HG03558 (cell line): ENCODE measurements around the gene DUSP6.

Source experiments
- ATAC-seq: cut with Tn5 transposase; IDR thresholded peaks from one replicate; pipeline ENCODE4 v1.9.1; 2021; ENCODE audit warnings: moderate number of reproducible peaks; ENCODE audit not compliant: unreplicated experiment; ENCODE audit errors: extremely low read depth

Gene DUSP6

GRCh38 chr12:89334548-89335169, 17.6 kb downstream of the DUSP6 start:
- ATAC-seq: no peak

DNA sequence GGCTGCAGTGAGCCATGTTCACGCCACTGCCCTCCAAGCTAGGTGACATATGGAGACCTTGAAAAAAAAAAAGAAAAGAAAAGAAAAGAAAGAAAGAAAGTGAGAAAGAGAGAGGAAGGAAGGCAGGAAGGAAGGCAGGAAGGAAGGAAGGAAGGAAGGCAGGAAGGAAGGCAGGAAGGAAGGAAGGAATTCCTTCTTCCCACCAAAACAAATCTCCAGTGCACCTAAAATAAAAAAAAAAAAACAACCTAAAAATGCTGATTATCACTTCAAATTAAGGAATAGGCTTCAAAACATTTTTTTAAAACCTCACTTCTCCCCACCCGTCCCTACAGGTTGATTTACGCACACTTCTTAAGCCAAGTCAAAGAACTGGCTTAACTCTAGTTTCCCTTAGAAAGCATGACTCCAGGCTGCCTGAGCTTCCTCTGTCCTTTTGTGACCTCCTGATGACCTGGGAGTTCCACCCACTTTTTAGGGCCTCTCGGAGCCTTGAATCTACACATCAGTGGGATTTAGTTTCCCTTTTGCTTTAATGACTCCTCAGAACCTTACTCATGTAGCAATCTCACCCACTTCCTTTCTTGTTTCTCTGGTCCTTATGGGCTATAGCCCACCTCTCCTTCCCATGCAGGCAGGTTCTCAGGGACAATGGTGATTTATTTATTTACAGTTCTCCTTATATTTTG, 18.6 kb downstream of the DUSP6 start:
- no peak for ATAC-seq

GRCh38 chr12:89328151-89329030, 23.9 kb downstream of the DUSP6 start:
- ATAC-seq: no peak

DNA sequence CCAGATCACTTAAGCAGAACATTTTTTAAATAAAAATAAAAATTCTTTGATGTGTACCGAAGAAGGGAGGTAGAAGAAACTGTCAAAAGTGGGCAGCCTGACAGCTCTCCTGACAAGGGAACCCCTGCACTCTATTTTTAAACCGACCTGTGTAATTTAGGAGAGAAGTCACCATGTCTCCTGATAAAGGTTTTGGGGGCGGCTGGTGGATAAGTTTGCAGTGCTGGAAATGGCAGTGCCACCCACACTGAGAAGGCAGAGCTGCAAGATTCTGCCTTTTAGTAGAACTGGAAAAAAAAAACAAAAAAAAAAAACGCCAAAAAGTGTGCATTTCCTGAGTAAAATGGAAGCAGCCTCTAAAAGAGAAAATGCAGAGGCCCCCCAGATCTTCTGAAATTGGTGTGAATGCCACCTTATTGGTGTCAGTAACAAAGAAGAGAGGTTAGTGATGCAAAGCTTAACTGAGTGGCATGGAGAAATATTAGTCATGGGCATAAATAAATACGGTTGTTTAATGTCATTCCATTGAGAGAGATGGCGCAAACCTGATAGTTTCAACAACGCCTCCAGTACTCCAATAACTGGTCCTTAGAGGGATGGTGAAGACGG, 24.7 kb downstream of the DUSP6 start:
- ATAC-seq: no peak

DNA sequence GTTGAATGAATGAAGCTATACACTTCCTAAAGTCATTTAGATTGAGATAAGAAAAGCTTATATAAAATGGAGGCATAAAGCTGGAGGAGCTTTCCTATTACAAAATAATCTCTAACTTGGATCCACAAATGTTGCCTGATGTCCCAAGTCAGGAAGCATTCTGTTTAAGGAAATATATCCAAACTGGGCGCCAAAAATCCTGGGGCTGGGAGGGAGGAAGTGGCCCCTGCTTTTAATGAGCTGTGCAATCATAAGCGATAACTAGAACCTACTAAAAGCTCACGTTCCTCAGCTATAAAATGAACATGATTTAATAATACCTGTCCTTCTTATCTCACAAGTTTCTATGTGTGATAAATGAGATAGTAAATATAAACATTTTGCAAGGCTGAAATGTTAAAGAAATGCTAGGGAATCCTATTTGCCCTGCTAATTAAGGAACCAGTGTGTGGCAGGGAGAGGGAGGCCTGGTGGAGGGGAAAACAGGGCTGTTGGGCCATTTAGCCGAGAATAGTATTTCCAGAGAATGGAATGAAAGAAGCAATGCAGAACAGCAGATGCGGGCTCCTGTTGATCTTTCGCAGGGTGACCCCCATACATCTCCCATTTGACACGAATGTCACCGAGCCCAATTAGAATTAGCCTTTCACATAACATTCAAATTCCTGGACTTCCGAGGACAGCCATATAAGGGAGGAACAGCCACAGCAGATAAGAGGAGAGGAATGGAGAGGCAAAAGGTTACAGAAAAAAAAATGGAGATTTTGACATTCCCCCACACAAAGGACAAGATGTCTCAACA, 25.9 kb downstream of the DUSP6 start:
- ATAC-seq: no peak

DNA sequence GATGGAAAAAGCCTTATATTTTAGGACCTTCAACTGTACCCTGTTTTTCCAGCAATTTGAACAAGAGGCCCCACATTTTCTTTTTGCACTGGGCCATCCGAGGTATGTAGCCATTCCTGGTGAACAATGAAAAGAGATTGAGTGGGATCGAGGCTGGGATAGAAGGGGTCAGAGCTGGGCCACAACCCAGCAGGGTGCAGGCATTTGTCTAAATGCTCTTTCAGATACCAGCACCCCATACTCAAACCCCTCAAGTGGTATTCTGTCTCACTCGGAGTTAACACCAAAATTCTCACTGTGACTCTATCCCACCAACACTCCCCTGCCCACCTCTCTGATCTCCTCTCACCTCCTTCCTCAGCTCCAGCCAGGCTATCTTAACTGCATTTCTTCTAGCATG, 26.8 kb downstream of the DUSP6 start:
- no peak for ATAC-seq

GRCh38 chr12:89324437-89324836, 27.9 kb downstream of the DUSP6 start:
- ATAC-seq: no peak

GRCh38 chr12:89323568-89324218, 28.6 kb downstream of the DUSP6 start:
- no peak for ATAC-seq

DNA sequence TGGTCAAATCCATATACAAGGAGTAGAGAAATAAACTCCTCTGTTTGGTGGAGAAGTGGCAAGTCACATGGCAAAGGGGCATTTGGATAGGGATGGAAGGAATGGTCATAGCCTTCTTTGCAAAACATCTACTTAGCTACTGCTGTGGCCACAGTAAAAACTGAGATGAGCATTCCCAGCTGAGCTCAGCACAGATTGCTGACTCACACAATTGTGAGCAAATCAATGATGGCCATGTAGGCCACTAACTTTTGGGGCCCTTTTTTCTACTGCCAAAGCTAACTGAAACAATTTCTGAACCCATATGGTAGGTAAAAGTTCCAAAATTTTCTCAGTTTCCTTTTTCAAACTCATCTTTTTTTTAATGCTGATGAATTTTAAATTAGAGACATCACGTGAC, 31.6 kb downstream of the DUSP6 start:
- no peak for ATAC-seq

GRCh38 chr12:89319606-89320005, 32.7 kb downstream of the DUSP6 start:
- no peak for ATAC-seq

GRCh38 chr12:89319122-89319521, 33.2 kb downstream of the DUSP6 start:
- ATAC-seq: no peak

- ATAC-seq: no peak
These were observed 35.6 kb downstream of the DUSP6 start for GRCh38 chr12:89316705-89317139.

DNA sequence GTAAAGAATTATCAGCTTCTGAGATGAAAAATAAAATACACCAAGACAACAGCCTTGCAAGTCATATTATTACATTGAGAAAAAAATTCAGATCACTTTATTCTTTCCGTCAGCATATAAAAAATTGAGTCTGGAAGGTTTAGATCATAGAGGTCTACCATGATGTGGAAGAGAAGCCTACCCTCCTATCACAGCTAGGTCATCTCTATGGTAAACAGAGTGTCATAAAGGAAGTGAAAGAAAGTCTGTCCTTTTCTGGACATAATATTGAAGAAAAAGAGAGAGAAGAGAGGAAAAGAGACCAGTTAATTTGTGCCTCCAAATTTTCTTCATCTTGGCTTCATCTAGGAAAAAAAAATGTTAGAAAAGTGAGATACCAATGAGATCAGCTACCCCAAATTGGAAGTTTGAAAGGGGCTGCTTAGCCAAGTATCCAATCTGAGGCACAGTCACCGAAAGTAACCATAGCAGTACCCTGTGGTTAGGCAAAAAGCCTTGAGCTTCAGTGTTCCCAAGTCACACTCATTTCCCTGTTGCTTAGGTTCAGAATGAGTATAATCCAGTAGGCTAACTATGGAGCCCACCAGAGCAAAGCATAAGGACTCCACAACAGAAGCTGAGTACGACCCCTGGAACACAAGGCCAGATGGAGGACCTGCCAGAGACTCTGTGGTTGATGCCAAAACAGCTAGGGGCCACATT, 38.1 kb downstream of the DUSP6 start:
- no peak for ATAC-seq

DNA sequence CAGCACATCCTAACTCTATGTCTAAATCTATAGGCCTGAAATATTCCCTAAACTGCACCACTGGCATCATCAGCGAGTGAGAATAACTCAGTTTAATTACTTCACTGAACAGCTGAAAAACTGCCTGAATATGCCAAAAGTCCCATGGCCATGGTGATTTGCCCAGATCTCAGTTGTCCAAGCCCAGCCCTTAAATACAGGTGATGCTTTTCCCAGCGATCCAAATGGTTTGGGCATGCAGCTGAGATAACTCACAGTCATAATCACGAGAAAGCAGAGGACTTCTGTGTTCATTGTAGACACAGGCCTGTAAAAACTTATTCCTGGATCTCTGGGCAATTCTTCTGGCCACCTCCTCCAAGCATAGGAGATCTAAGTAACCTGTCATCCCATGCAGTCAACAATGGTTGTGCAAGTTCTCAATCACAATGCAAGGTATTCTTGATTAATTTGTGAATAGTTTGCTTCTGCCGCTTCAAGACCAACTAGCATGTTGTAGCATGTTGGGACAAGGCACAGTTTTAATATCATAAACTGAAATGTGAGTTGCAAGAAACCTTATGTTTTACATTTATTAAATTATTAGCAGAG, 40.5 kb downstream of the DUSP6 start:
- ATAC-seq: no peak

DNA sequence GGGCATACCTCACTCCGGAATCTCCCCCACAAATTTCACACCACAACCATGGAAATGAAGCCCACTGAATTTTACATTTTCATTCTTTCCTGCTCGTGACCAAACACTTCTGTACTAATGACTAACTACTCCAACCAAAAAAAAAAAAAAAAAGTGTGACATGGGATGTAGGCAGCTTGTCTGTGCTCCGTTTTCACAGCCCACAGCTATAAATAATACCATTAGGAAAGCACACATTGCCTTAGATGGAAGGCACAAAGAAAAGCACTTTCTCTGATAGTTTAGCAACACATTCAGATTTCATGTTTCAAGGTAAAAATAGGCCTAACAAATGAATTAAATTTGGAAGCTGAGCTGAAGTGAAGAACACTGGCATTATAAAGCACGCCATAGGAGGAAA, 42.5 kb downstream of the DUSP6 start:
- ATAC-seq: no peak

- no peak for ATAC-seq
These were observed 42.9 kb downstream of the DUSP6 start for GRCh38 chr12:89309440-89309802.

DNA sequence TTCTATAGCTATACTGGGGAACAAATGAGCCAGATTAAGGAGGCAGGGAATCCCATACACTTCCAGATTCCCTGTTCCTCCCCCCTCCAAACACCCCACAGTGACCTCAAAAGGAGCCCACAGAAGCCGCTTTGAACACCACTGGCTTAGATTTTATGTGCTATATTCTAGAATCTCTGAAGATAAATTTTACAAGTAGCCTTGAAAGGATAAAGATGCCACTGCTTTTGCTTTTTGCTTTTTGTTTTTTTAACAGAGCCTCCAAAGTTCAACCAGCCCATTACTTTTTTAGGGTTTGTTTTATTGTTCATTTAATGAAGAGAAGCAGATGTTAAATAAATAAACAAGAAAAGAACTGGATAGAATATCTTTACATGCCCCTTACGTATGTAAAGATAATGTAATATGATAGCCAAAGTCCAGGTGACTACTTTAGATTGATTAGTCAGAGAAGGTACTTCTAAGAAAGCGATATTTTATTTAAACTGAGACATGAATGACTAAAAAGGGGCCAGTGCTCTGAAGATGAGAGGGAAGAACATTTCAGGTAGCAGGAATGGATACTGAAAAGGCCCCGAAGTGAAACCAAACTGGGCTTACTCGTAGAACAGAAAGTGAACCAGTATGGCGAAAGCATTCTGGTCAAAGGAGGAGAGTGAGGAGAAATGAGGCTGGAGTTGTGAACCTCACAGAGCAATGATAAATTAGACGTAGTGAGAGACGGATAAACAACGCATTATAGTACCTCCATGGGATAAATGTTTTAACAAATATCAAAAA, 44.6 kb downstream of the DUSP6 start:
- ATAC-seq: no peak
